Measurements from ENCODE around the gene ZFAND6. TPM values are rescaled to one million over a fixed set of nuclear protein-coding genes. Genes with fewer than 3 reads are reported as not detected.
"Not testable (repeated sequence)": the region's sequence is repeated elsewhere in the genome, so short reads cannot be mapped to it uniquely, and the experiment has no call there.

Gene ZFAND6
- total and polyA plus RNA-seq, 5 donors = 64.4 to 84.6 (median 71.9) TPM

DNA sequence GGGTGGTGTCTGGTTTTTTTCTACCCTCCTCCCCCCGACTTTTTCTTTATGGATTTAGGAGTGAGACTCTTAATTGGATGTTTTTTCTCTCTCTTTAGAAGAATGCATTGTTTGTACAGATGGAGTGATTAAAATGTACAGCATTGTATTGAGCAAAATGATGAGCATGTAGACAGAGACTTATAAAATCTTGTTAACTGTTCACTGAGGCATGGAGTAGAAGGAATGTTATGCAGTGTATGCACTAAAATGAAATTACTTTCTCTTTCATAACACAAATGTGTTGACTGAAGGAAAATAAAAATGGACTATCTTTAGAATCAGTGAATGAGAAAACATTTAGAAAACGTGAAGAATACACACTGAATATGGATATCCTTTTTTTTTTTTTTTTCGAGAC, 39.8 kb downstream of the ZFAND6 start:
- DNase-seq (no peak), ATAC-seq (no peak)
- Histone ChIP-seq H3K27me3 (ENCODE audit: control insufficient read depth, insufficient read depth) (no peaks in the 10 kb centered on the region), H3K4me1 (ENCODE audit: control insufficient read depth, insufficient read depth, low read length) (no peaks in the 10 kb centered on the region), H3K4me3 (ENCODE audit: low read length) (no peak overlapping the region), H3K9me3 (ENCODE audit: control insufficient read depth, low read length) (no peaks in the 10 kb centered on the region), H3K27ac (ENCODE audit: low read length) (no peak overlapping the region)
- intact Hi-C loops (cut with DNase I) = no loop called here
- 74% methylated on average over 3 of the region's 3 CpGs for WGBS

DNA sequence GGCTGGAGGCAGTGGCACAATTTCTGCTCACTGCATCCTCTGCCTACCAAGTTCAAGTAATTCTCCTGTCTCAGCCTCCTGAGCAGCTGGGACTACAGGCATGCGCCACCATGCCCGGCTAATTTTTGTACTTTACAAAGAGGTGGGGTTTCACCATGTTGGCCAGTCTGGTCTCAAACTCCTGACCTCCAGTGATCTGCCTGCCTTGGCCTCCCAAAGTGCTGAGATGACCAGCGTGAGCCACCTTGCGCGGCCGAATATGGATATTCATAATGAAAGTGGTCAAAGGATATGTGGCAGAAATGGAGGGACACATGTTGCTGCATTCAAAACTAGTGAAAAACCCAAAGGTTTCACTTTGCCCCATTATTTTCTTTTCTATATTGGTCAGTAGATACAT, 40.2 kb downstream of the ZFAND6 start:
- not testable (repeated sequence) for ATAC-seq; H3K9me3 ChIP-seq (ENCODE audit: control insufficient read depth, low read length)

DNA sequence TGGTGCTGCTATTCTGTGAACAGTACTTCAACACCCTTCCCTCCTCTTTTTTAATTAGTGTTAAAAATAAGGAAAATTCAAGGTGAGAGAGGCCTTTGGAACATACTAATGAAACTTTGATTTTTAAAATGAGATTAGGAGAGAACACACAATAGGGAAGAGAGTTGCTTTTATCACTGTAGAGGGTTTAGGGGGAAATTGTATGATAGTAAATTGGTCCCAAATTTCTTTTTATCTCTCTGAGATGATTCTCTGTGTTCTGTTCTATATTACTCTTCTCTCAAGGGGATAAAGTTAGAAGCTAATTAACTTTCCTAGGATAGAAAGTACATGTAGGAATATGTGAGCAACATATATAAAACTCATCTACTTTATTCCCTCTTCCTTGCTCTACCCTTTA, 40.8 kb downstream of the ZFAND6 start:
- intact Hi-C loops (cut with DNase I) = no loop called here
- Histone ChIP-seq H3K27me3 (ENCODE audit: control insufficient read depth, insufficient read depth) (no peaks in the 10 kb centered on the region), H3K4me3 (ENCODE audit: low read length) (no peak overlapping the region), H3K27ac (ENCODE audit: low read length) (no peak overlapping the region), H3K4me1 (ENCODE audit: control insufficient read depth, insufficient read depth, low read length) (no peaks in the 10 kb centered on the region), H3K9me3 (ENCODE audit: control insufficient read depth, low read length) (no peaks in the 10 kb centered on the region)
- no peak for ATAC-seq
- DNase-seq = no peak

More for the DNA sequence above, 40.2 kb downstream of the ZFAND6 start:
- H3K4me3 ChIP-seq (ENCODE audit: low read length); H3K27ac ChIP-seq (ENCODE audit: low read length); H3K27me3 ChIP-seq (ENCODE audit: control insufficient read depth, insufficient read depth); H3K4me1 ChIP-seq (ENCODE audit: control insufficient read depth, insufficient read depth, low read length); intact Hi-C loops (cut with DNase I); DNase-seq: not testable (repeated sequence)
- WGBS = 96% methylated on average over 6 of the region's 6 CpGs

DNA sequence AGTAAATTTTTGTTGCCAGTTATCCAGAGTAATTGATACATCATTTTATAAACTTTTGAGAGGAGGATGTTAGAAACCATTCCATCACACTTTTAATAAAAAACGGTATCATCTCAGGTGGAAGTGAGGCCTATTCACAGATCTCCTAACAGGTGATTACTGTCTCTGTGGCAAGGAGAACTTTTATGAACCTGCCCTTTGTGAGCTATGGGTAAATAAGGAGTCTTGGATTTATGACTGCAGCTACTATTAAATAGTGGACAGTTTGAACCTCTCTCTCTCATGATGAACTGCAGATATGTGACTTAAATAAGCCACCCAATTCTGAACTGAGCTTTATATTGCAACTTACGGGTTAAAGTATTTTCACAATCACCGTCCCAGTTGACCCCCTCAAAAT, 45.7 kb downstream of the ZFAND6 start:
- DNase-seq = no peak
- no peak overlapping the region for H3K27ac ChIP-seq (ENCODE audit: low read length)
- H3K9me3 ChIP-seq (ENCODE audit: control insufficient read depth, low read length) = no peaks in the 10 kb centered on the region
- intact Hi-C loops (cut with DNase I) = no loop called here
- no peaks in the 10 kb centered on the region for H3K27me3 ChIP-seq (ENCODE audit: control insufficient read depth, insufficient read depth)
- H3K4me1 ChIP-seq (ENCODE audit: control insufficient read depth, insufficient read depth, low read length) = peaks cover 1% of the 10 kb centered on the region
- WGBS = 87% methylated on average over 3 of the region's 3 CpGs
- ATAC-seq = no peak
- no peak overlapping the region for H3K4me3 ChIP-seq (ENCODE audit: low read length)

DNA sequence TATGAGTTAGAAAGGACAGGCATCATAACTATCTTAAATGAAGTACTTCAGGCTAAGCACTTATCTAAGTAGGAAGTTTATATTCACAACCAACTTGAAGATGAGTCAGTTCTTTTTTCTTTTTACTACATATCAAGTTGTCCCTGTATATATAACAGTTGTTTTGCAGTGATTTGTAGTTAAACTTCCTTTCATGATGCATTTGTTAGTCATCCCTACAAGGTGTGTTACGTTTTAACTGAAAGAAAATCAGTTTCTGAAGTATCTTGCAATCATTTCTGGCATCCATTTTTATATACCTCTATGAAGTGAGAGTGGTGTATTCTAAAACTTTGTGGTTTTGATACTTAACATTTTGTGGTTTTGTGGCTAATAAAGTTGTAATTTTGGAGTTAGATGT, 46.1 kb downstream of the ZFAND6 start:
- no peaks in the 10 kb centered on the region for H3K27me3 ChIP-seq (ENCODE audit: control insufficient read depth, insufficient read depth)
- H3K27ac ChIP-seq (ENCODE audit: low read length) = no peak overlapping the region
- no peaks in the 10 kb centered on the region for H3K9me3 ChIP-seq (ENCODE audit: control insufficient read depth, low read length)
- H3K4me1 ChIP-seq (ENCODE audit: control insufficient read depth, insufficient read depth, low read length) = peaks cover 1% of the 10 kb centered on the region
- WGBS = 83% methylated on average over 1 of the region's 1 CpG
- intact Hi-C loops (cut with DNase I) = no loop called here
- no peak for DNase-seq
- H3K4me3 ChIP-seq (ENCODE audit: low read length) = no peak overlapping the region
- no peak for ATAC-seq

DNA sequence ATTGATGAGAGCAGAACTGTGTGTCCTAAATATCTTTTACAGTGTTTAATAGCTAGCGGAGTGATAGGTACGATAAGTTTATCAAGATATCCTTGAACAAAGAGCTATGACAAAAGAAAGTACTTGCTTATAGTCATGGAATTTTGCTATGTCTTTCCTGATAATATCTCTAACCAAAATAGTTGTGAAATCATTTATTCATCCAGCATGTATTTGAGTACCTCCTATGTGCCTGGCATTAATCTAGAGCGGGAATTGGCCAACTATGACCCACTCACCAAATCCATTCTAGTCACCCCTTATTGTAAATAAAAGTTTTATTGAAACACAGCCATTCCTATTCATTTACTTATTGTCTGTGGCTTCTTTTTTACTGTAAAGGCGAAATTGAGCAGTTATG, 46.6 kb downstream of the ZFAND6 start:
- no peak overlapping the region for H3K4me3 ChIP-seq (ENCODE audit: low read length)
- 93% methylated on average over 4 of the region's 4 CpGs for WGBS
- no peaks in the 10 kb centered on the region for H3K9me3 ChIP-seq (ENCODE audit: control insufficient read depth, low read length)
- no peaks in the 10 kb centered on the region for H3K27me3 ChIP-seq (ENCODE audit: control insufficient read depth, insufficient read depth)
- peaks cover 1% of the 10 kb centered on the region for H3K4me1 ChIP-seq (ENCODE audit: control insufficient read depth, insufficient read depth, low read length)
- intact Hi-C loops (cut with DNase I) = no loop called here
- DNase-seq (no peak), ATAC-seq (no peak)
- no peak overlapping the region for H3K27ac ChIP-seq (ENCODE audit: low read length)

DNA sequence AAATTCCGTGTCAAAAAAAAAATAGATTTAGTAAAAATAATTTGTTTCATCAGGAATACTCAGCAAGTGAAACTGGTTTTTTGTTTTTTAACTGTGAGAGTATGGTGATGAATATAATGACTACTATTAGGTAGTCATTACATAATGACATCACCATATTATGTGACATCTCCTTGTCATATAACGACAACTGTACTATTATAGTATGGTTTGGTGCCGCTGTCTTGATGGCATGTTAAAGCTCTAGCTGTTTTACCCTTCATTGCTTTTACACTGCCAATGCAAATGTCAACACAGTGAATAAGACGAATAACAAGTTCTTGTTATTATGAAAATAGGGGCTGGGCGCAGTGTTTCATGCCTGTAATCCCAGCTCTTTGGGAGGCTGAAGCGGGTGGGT, 47.7 kb downstream of the ZFAND6 start:
- intact Hi-C loops (cut with DNase I) = no loop called here
- 93% methylated on average over 6 of the region's 6 CpGs for WGBS
- Histone ChIP-seq H3K4me3 (ENCODE audit: low read length) (no peak overlapping the region), H3K27me3 (ENCODE audit: control insufficient read depth, insufficient read depth) (no peaks in the 10 kb centered on the region), H3K4me1 (ENCODE audit: control insufficient read depth, insufficient read depth, low read length) (peaks cover 1% of the 10 kb centered on the region), H3K27ac (ENCODE audit: low read length) (no peak overlapping the region), H3K9me3 (ENCODE audit: control insufficient read depth, low read length) (no peaks in the 10 kb centered on the region)
- DNase-seq (no peak), ATAC-seq (no peak)

DNA sequence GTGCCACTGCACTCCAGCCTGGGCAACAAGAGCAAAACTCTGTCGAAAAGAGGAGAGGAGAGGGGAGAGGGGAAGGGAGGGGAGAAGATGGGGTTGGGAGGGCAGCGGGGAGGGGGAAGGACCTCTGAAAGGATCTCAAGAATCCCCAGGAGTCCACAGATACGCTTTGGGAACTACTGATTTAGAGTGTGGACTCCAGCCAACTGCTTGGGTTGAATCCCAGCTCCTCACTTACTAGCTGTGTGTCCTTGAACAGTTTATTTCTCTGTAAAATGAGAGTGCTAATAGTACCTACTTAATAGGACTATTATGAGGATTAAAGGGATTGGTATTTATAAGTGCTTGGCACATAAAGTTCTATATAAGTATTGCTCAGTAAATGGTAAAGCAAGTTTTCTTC, 48.3 kb downstream of the ZFAND6 start:
- 29% methylated on average over 3 of the region's 3 CpGs for WGBS
- peak; percentile 18 to 59 for ATAC-seq

DNA sequence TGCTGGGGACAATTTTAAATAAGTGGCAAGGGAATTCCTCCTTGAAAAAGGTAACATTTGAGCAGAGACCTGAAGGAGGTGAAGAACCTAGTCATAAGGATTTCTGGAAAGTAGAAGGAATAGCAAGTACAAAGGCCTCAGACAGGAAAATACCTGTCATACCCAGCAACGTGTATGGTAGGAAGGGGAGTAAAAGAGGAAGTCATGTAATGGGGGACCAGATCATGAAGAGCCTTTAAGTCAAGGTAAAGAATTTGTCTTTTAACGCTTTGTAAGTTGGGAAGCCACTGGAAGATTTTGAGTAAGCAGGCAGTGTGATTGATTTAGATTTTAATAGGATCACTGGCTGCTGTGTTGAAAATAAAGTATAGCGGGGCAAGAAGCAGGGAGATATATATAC, 49.9 kb downstream of the ZFAND6 start:
- Histone ChIP-seq H3K27me3 (ENCODE audit: control insufficient read depth, insufficient read depth) (no peaks in the 10 kb centered on the region), H3K9me3 (ENCODE audit: control insufficient read depth, low read length) (no peaks in the 10 kb centered on the region), H3K4me3 (ENCODE audit: low read length) (no peak overlapping the region), H3K4me1 (ENCODE audit: control insufficient read depth, insufficient read depth, low read length) (peaks cover 1% of the 10 kb centered on the region), H3K27ac (ENCODE audit: low read length) (no peak overlapping the region)
- ATAC-seq (no peak), DNase-seq (no peak)
- intact Hi-C loops (cut with DNase I) = no loop called here
- WGBS = 81% methylated on average over 3 of the region's 3 CpGs

More for the DNA sequence above, 48.3 kb downstream of the ZFAND6 start:
- Histone ChIP-seq H3K27me3 (ENCODE audit: control insufficient read depth, insufficient read depth) (no peaks in the 10 kb centered on the region), H3K4me3 (ENCODE audit: low read length) (no peak overlapping the region), H3K9me3 (ENCODE audit: control insufficient read depth, low read length) (no peaks in the 10 kb centered on the region), H3K4me1 (ENCODE audit: control insufficient read depth, insufficient read depth, low read length) (peaks cover 1% of the 10 kb centered on the region), H3K27ac (ENCODE audit: low read length) (no peak overlapping the region)
- DNase-seq = peak in 1 of 3 donors; percentile 52
- intact Hi-C loops (cut with DNase I) = no loop called here

DNA sequence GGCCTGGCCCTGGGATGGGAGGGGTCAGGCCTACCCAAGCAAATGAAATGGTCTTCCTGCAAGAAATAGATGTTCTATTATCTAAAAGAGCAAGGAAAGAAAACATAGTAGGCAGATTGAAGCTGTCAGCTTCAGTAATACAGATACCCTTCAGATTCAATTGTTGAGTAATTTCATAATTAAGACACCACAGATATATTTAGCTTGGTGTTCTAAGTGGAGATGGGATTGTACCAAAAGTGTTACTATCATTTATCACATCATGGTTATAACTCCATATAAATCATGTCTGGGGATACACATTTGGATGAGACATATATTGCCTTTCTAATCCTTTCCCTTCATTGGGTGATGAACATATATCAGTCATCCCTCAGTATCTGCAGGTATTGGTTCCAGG, 51.4 kb downstream of the ZFAND6 start:
- Histone ChIP-seq H3K4me1 (ENCODE audit: control insufficient read depth, insufficient read depth, low read length) (peaks cover 1% of the 10 kb centered on the region), H3K27ac (ENCODE audit: low read length) (no peak overlapping the region), H3K27me3 (ENCODE audit: control insufficient read depth, insufficient read depth) (no peaks in the 10 kb centered on the region), H3K9me3 (ENCODE audit: control insufficient read depth, low read length) (no peaks in the 10 kb centered on the region), H3K4me3 (ENCODE audit: low read length) (no peak overlapping the region)
- ATAC-seq (no peak), DNase-seq (no peak)
- intact Hi-C loops (cut with DNase I) = no loop called here

DNA sequence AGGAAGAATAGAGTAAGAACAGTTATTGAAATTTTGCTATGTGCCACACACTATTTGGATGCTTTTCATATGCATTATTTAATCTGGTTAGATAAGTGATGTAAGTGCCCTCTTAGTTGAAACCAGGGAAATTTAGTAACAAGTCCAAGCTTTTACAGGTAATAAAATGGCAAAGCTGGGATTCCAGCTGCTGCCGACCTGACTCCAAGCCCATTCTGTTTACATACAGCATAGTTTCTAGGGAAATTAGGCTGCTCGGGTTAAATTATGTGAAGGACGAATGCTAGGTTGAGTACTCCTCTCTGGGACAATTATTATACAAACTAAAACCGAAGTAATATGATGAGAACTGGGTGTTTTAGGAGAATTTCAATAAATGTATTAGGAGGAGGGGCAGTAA, 54.6 kb downstream of the ZFAND6 start:
- DNase-seq = no peak
- Histone ChIP-seq H3K4me1 (ENCODE audit: control insufficient read depth, insufficient read depth, low read length) (no peaks in the 10 kb centered on the region), H3K9me3 (ENCODE audit: control insufficient read depth, low read length) (no peaks in the 10 kb centered on the region), H3K27me3 (ENCODE audit: control insufficient read depth, insufficient read depth) (no peaks in the 10 kb centered on the region), H3K27ac (ENCODE audit: low read length) (no peak overlapping the region), H3K4me3 (ENCODE audit: low read length) (no peak overlapping the region)
- intact Hi-C loops (cut with DNase I) = no loop called here
- 88% methylated on average over 4 of the region's 4 CpGs for WGBS
- no peak for ATAC-seq

DNA sequence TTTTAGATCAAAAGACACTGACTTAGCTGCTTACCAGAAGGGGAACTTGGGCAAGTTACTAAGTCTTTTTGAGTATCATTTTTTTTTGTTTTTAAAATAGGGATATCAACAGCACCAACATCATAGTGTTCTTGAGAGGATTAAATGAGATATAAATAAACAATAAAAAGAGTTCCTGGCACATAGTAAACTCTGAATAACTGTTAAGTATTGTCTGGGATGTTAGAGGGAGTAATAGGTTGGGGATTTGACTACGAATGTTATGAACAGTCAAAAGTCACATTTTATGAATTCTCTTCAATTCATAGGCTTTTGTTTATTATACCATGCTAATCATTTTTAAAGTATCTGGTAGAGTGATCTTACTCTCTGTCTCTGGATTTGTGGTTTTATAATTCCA, 55.5 kb downstream of the ZFAND6 start:
- WGBS = 77% methylated on average over 1 of the region's 1 CpG
- Histone ChIP-seq H3K4me3 (ENCODE audit: low read length) (no peak overlapping the region), H3K27me3 (ENCODE audit: control insufficient read depth, insufficient read depth) (no peaks in the 10 kb centered on the region), H3K9me3 (ENCODE audit: control insufficient read depth, low read length) (no peaks in the 10 kb centered on the region), H3K4me1 (ENCODE audit: control insufficient read depth, insufficient read depth, low read length) (no peaks in the 10 kb centered on the region), H3K27ac (ENCODE audit: low read length) (no peak overlapping the region)
- ATAC-seq (no peak), DNase-seq (no peak)
- intact Hi-C loops (cut with DNase I) = no loop called here
